ENCODE data around the gene PHF19.
A peak's percentile ranks its signal among the peaks of the same experiment; 100 is the strongest.

PHF19 gene

GRCh38 chr9:120883608-120883996 is 6.6 kb upstream of the PHF19 start:
- Histone ChIP-seq H3K27ac (ENCODE audit: insufficient read depth, low read length, poor library complexity, severe bottlenecking) (no peak overlapping the region), H3K27me3 (replicated peaks; ENCODE audit: control insufficient read depth, insufficient read depth, low read length, poor library complexity, severe bottlenecking) (no peaks in the 10 kb centered on the region), H3K4me1 (ENCODE audit: control insufficient read depth, insufficient read depth, low read length, poor library complexity, severe bottlenecking) (peaks cover 46% of the 10 kb centered on the region), H3K36me3 (ENCODE audit: control insufficient read depth, insufficient read depth, low read length) (no peaks in the 10 kb centered on the region), H3K9me3 (ENCODE audit: control insufficient read depth, low read length) (no peaks in the 10 kb centered on the region), H3K4me3 (ENCODE audit: insufficient read depth, low read depth, low read length, poor library complexity, severe bottlenecking) (no peak overlapping the region)
- no peak for DNase-seq

DNA sequence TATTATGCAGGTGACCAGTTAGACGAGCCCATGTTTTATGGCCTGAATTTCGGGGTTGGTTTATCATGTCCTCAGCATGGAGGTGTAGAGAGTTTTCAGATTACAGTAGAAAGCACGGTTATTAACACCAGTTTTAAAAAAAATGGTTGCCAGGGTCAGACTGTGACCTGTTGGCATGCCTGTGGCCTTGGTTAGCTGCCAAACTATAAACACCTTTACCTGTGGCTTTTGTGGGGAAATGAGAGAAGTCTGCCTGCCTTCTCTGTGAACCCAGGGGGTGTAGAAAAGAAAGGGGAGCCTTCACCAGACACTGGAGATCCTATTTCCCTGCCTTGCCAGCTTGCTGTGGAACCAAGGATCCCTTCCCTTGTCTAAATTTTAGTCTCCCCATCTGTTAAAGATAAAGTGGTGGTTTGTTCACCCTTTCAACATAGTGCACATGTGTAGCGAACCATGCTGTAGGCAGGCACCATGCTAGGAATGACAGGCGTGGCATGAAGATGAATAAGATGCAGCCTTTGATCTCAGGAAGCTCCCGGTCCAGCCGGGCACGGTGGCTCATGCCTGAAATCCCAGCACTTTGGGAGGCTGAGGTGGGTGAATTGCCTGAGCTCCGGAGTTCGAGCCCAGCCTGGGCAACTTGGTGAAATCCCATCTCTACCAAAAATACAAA is 6.1 kb upstream of the PHF19 start:
- no peak for DNase-seq
- Histone ChIP-seq H3K36me3 (ENCODE audit: control insufficient read depth, insufficient read depth, low read length) (no peaks in the 10 kb centered on the region), H3K4me3 (ENCODE audit: insufficient read depth, low read depth, low read length, poor library complexity, severe bottlenecking) (no peak overlapping the region), H3K27ac (ENCODE audit: insufficient read depth, low read length, poor library complexity, severe bottlenecking) (no peak overlapping the region), H3K27me3 (replicated peaks; ENCODE audit: control insufficient read depth, insufficient read depth, low read length, poor library complexity, severe bottlenecking) (no peaks in the 10 kb centered on the region), H3K9me3 (ENCODE audit: control insufficient read depth, low read length) (no peaks in the 10 kb centered on the region), H3K4me1 (ENCODE audit: control insufficient read depth, insufficient read depth, low read length, poor library complexity, severe bottlenecking) (peaks cover 48% of the 10 kb centered on the region)

GRCh38 chr9:120879446-120879845 is 2.5 kb upstream of the PHF19 start:
- Histone ChIP-seq H3K4me1 (ENCODE audit: control insufficient read depth, insufficient read depth, low read length, poor library complexity, severe bottlenecking) (peaks cover 68% of the 10 kb centered on the region), H3K36me3 (ENCODE audit: control insufficient read depth, insufficient read depth, low read length) (peaks cover 2% of the 10 kb centered on the region), H3K27ac (ENCODE audit: insufficient read depth, low read length, poor library complexity, severe bottlenecking) (peak overlapping the region; percentile 92), H3K27me3 (replicated peaks; ENCODE audit: control insufficient read depth, insufficient read depth, low read length, poor library complexity, severe bottlenecking) (no peaks in the 10 kb centered on the region), H3K4me3 (ENCODE audit: insufficient read depth, low read depth, low read length, poor library complexity, severe bottlenecking) (peak overlapping the region; percentile 68), H3K9me3 (ENCODE audit: control insufficient read depth, low read length) (no peaks in the 10 kb centered on the region)
- DNase-seq: no peak

DNA sequence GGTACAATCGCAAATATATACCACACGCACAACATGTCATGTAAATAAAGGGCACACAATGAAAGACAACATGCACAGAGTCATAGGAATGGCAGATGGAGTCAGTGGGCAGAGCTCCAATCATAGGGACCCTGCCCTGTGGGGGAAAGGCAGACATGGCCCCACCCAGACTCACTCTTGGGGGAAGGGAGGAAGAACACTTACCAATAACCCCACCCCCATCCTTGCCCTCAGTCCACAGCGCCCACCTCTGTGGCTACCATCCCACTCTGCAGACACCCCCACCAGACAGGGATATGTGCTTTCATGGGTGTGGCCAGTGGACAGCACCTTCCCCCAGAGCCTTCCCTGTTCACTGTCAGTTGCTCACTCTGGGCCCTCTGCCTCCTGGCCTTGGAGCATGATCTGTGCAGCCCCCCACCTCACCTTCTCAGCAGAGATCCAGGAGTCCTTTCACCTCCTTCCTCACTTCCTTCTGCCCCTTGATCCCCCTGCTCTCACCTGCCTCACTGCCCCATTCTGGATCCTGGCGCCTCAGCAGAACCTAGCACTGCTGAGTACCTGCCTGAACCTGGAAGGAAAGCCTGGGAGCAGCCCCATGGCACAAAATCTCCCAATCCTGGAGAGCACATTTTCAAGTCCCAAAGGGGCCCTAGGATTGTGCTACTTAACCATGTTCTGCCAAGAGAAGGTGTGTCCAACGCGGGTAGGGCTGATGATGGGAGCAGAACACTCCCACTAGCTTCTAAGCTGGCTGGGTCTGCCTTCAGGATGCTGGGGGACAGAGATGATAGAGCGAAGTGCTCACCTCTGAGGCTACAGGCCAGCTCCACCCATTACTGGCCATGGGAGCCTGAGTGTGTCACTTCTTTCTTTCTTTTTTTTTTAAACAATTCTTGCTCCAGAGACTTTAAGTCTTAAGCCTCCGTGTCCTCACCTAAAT is 1.5 kb upstream of the PHF19 start:
- Histone ChIP-seq H3K27me3 (replicated peaks; ENCODE audit: control insufficient read depth, insufficient read depth, low read length, poor library complexity, severe bottlenecking) (no peaks in the 10 kb centered on the region), H3K4me3 (ENCODE audit: insufficient read depth, low read depth, low read length, poor library complexity, severe bottlenecking) (peak overlapping the region; percentile 68), H3K4me1 (ENCODE audit: control insufficient read depth, insufficient read depth, low read length, poor library complexity, severe bottlenecking) (peaks cover 71% of the 10 kb centered on the region), H3K36me3 (ENCODE audit: control insufficient read depth, insufficient read depth, low read length) (peaks cover 11% of the 10 kb centered on the region), H3K27ac (ENCODE audit: insufficient read depth, low read length, poor library complexity, severe bottlenecking) (peak overlapping the region; percentile 92), H3K9me3 (ENCODE audit: control insufficient read depth, low read length) (no peaks in the 10 kb centered on the region)
- no peak for DNase-seq

DNA sequence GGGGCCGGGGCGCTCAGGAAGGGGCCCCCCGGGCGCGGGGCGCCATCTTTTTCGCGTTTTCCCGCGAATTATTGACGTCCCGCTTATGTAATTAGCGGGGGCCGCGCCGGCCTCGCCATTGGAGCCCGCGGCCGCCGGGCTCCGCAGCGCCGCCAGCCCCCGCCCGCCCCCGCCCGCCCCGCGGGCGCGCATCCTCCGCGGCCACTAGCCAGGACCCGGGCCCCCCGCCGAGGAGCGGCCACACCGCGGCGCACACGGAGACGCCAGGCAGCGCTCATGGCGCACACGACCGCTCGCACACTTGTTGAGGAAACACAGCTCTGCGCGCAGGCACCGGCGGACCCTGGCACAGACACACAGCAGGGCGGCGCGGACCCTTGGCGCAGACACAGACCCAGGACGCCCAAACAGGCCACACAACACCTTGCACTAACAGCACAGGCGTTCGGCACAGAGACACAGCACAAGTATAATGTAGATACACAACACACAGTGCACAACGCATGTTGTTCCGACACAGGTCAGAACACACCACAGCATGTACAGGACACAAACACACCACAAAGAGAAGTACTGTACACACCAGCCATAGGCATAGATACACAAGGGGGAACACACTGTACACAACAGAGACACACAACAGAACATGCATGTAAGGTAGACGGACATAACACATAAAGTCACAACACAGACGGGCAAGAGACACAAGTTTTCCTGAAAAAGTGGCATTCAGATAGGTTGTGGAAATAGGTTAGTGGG is 467 bp upstream of the PHF19 start:
- no peaks in the 10 kb centered on the region for H3K27me3 ChIP-seq (replicated peaks; ENCODE audit: control insufficient read depth, insufficient read depth, low read length, poor library complexity, severe bottlenecking)
- peaks cover 65% of the 10 kb centered on the region for H3K4me1 ChIP-seq (ENCODE audit: control insufficient read depth, insufficient read depth, low read length, poor library complexity, severe bottlenecking)
- peak overlapping the region; percentile 92 for H3K27ac ChIP-seq (ENCODE audit: insufficient read depth, low read length, poor library complexity, severe bottlenecking)
- peak overlapping the region; percentile 68 for H3K4me3 ChIP-seq (ENCODE audit: insufficient read depth, low read depth, low read length, poor library complexity, severe bottlenecking)
- H3K36me3 ChIP-seq (ENCODE audit: control insufficient read depth, insufficient read depth, low read length): peaks cover 14% of the 10 kb centered on the region
- peak; percentile 42 to 56 (median 47) for DNase-seq
- H3K9me3 ChIP-seq (ENCODE audit: control insufficient read depth, low read length): no peaks in the 10 kb centered on the region

DNA sequence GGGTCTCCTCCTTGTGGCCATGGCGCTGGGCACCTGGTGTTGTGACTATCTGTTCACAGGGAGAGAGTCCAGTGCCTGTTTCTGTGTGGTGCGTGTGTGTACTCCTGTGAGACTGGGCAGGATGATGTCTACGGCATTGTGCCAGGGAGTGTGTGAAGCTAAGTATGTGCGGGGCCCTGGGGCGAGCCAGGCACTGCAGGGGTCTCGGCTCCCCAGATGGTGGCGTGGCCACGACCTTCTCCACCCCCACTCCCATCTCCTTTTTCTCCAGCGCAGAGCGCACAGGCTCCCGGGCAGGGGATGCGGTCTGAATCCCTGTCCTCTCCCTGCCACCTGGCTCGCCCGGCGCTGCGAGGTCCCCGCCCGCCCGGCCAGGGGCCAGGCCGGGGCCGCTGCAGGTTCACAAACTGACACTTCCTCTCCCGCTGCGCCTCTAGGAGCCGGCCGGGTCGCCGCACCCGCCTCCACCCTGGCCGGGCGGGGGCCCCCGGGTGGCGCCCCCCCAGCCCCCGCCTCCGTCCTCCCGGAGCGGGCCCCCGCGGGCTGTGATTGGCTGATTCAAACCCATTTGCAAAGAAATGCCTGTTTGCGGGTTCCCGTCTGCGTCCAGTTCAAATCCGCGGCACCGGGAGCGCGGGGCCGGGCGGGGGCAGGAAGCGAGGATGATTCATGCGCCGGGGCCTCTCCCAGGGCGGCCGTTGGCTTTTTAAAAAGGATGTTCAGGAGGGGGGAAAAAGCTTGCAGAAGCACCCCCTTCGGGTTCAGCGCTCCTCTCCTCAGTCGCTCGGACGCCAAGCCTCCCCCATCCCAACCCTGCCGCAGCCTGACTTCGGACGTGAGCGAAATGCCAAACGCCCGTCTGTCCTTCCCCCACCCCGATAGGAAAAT is 790 bp downstream of the PHF19 start:
- peak; percentile 79 to 81 (median 81) for DNase-seq
- peaks cover 53% of the 10 kb centered on the region for H3K4me1 ChIP-seq (ENCODE audit: control insufficient read depth, insufficient read depth, low read length, poor library complexity, severe bottlenecking)
- H3K9me3 ChIP-seq (ENCODE audit: control insufficient read depth, low read length): no peaks in the 10 kb centered on the region
- H3K27ac ChIP-seq (ENCODE audit: insufficient read depth, low read length, poor library complexity, severe bottlenecking): peak overlapping the region; percentile 93
- H3K27me3 ChIP-seq (replicated peaks; ENCODE audit: control insufficient read depth, insufficient read depth, low read length, poor library complexity, severe bottlenecking): no peaks in the 10 kb centered on the region
- H3K36me3 ChIP-seq (ENCODE audit: control insufficient read depth, insufficient read depth, low read length): peaks cover 20% of the 10 kb centered on the region
- peak overlapping the region; percentile 68 for H3K4me3 ChIP-seq (ENCODE audit: insufficient read depth, low read depth, low read length, poor library complexity, severe bottlenecking)

- no peak for DNase-seq
- peak overlapping the region; percentile 93 for H3K27ac ChIP-seq (ENCODE audit: insufficient read depth, low read length, poor library complexity, severe bottlenecking)
- H3K36me3 ChIP-seq (ENCODE audit: control insufficient read depth, insufficient read depth, low read length): peaks cover 20% of the 10 kb centered on the region
- H3K27me3 ChIP-seq (replicated peaks; ENCODE audit: control insufficient read depth, insufficient read depth, low read length, poor library complexity, severe bottlenecking): no peaks in the 10 kb centered on the region
- peak overlapping the region; percentile 68 for H3K4me3 ChIP-seq (ENCODE audit: insufficient read depth, low read depth, low read length, poor library complexity, severe bottlenecking)
- H3K9me3 ChIP-seq (ENCODE audit: control insufficient read depth, low read length): no peaks in the 10 kb centered on the region
- peaks cover 52% of the 10 kb centered on the region for H3K4me1 ChIP-seq (ENCODE audit: control insufficient read depth, insufficient read depth, low read length, poor library complexity, severe bottlenecking)
Measured at GRCh38 chr9:120875643-120875953, 1.4 kb downstream of the PHF19 start.

DNA sequence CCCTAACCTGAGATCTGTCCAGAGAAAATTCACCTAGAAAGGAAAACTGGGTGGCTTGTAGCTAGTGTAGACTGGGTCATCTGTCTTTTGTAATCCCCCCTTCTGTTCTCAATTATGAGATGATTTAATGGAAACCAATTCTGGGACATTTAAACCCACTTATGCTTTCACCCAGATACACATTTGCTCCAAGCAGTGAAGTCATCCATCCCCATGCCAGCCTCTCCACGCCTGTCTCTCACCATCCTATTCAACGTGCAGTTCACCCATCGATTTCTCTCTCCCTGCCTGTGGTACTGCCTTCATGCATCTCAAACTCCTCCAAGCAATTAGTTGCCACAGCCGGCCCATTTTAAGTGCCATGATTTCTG is 1.8 kb downstream of the PHF19 start:
- Histone ChIP-seq H3K9me3 (ENCODE audit: control insufficient read depth, low read length) (no peaks in the 10 kb centered on the region), H3K27me3 (replicated peaks; ENCODE audit: control insufficient read depth, insufficient read depth, low read length, poor library complexity, severe bottlenecking) (no peaks in the 10 kb centered on the region), H3K27ac (ENCODE audit: insufficient read depth, low read length, poor library complexity, severe bottlenecking) (peak overlapping the region; percentile 93), H3K36me3 (ENCODE audit: control insufficient read depth, insufficient read depth, low read length) (peaks cover 20% of the 10 kb centered on the region), H3K4me3 (ENCODE audit: insufficient read depth, low read depth, low read length, poor library complexity, severe bottlenecking) (no peak overlapping the region), H3K4me1 (ENCODE audit: control insufficient read depth, insufficient read depth, low read length, poor library complexity, severe bottlenecking) (peaks cover 48% of the 10 kb centered on the region)
- DNase-seq: no peak
